ENCODE results near the gene ANKRD63. TPM values are rescaled to one million over a fixed set of nuclear protein-coding genes. Genes with fewer than 3 reads are reported as not detected.
A peak's percentile ranks its signal among the peaks of the same experiment; 100 is the strongest.

Gene ANKRD63
- total RNA-seq, 1 donor from 2014 or later, result 0.20 TPM

GRCh38 chr15:40313531-40314398, 30.9 kb upstream of the ANKRD63 start:
- DNase-seq (ENCODE audit: low read depth, low spot score), result peak; percentile 15

DNA sequence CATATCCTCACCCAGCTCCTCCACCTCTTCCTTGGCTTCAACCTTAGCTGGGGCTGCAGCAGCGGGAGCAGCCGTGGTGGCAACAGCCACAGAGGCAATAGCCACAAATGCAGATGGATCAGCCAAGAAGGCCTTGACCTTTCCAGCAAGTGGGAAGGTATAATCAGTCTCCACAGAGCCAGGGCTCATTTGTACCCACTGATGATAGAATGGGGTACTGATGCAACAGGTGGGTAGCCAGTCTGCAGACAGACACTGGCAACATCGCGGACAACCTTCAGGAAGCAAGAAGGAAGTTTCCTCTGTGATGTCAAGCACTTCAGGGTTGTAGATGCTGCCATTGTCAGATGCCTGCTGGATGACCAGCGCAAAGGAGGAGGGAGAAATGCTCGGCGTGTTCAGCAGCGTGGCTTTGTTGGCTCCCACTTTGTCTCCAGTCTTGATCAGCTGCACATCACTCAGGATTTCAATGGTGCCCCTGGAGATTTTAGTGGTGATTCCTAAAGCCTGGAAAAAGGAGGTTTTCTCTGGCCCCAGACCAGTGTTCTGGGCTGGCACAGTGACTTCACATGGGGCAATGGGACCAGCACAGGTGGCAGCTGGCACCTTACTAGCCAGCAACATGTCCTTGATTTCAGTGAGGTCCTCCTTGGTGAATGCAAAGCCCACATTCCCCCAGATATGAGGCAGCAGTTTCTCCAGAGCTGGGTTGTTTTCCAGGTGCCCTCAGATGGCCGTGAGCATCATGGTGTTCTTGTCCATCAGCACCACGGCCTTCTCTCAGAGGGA, 29.7 kb upstream of the ANKRD63 start:
- DNase-seq (ENCODE audit: low read depth, low spot score), result no peak

- DNase-seq (ENCODE audit: low read depth, low spot score), result no peak
These were observed 28.1 kb upstream of the ANKRD63 start for GRCh38 chr15:40310993-40311392.

- peak; percentile 15 for DNase-seq (ENCODE audit: low read depth, low spot score)
These were observed 27.4 kb upstream of the ANKRD63 start for GRCh38 chr15:40310001-40310959.

DNA sequence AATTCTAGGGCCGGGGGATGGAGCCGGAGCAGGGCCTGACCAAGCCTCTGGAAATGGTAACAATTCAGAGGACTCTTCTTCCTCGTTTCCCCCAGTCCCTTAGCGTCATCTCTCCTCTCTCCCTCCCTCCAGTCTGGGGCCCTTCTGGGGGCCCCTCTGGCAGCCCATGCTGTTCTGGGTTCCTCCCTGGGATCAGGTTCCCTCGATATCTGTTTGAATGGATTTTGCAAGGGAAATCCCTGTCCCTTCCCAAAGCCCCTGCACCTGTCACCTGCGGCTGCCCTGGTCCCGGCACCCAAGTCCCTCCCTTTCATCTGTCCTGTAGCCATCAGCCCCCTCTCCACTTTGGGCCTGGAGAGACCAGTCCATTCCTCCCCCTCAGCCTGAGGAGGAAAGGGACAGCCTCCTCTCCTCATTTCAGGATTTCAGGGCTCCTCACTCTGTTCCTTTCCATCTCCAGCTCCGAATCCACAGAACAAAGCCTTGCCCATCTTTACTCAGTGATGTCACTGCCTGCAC, 26.5 kb upstream of the ANKRD63 start:
- DNase-seq (ENCODE audit: low read depth, low spot score), result no peak

DNA sequence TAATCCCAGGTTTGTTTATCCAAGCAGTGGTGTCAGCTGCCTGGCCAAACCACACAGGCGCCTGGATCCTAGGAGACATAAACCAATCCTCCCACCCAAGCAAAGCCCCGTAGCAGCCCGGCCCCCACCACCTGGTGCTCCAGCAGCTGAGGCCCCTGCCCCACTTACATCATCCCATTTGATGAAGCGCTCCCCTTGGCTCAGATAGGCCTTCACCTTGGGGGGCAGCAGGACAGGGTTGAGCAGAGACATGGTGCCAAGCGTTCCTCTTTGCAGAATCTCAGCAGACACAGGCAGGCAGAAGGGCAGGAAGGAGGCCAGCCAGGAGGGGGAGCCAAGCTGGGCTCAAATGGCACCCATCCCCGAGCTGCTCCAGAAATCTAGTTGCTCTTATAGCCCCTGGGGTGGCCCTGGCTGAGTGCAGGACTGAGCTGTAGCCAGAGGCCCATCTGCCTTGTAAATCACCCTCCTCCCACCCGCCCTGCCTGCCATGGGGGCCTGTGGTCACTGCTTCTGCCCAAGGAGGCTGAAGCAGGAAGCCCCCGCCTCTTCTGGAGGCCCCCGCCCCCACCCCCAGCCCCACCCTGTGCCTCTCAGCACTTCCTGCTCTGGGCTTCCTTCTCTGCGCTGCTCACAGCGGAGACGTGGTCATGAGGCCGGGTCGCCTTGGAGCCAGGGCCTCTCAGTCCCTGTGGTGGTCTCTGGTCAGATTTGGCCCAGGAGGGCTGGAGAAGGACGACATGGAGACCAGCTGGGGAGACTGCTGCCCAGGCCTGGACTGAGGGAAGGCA, 24.8 kb upstream of the ANKRD63 start, which contains the start of gene PLCB2:
Gene PLCB2 (minus strand): TSS at position 515 of the 791 bp plus-strand sequence. CDS start 263 bp downstream, at position 252.
- DNase-seq (ENCODE audit: low read depth, low spot score), result no peak

DNA sequence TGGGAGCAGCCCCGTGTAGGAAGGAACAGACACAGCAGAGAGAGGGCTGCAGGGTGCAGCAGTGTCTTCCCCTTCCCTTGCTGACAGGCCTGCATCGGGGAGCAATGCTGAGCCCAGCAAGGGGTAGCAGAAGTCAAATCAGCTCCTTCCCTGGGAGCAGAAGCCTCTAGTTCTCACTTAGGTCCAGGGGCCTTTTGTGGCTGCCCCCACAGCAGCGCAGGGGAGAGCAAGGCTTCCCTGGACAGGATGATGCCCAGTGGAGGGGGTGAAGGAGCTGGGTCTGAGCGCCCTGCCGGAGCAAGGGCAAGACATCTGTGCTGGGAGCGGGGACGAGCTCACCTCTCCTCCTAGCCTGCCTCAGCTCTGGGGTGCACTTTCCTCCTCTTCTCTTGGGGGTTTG, 24.0 kb upstream of the ANKRD63 start:
- DNase-seq (ENCODE audit: low read depth, low spot score), result no peak

DNA sequence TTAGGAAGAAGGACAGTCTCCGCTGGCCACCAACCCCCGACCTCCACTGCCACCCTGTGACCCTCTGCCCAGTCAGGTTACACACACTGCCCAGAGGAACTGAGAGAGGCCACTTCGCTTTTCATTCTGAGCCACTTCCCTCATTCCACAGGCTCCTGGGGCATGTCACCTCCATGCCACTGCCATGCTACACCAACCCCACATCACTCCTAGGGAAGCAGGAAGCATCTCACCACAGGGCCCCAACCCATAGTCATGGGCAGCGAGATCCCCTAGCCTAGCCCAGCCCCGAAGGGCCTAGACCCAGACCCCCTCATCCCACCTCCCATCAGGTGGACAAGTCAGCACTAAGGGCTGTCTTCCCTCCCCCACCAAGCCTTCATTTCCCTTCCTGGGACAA, 23.5 kb upstream of the ANKRD63 start:
- no peak for DNase-seq (ENCODE audit: low read depth, low spot score)

DNA sequence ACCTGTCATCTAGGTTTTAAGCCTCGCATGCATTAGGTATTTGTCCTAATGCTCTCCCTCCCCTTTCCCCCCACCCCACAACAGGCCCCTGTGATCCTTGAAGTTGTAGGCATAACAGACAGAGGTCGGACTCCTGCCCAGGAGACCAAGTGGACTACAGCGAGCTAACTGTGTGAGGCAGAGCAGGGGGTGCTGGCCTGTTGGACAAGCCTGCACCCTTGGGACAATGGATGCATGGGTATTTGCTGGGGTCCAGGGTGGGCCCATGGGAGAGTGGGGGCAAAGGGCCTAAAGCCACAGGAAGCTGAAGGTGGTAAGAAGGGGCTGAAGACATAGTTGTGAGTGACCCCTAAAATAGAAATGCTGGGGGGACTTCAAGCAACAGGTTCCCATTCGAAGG, 22.4 kb upstream of the ANKRD63 start:
- no peak for DNase-seq (ENCODE audit: low read depth, low spot score)

- DNase-seq (ENCODE audit: low read depth, low spot score), result no peak
These were observed 20.7 kb upstream of the ANKRD63 start for GRCh38 chr15:40303576-40303975.

GRCh38 chr15:40302981-40303380, 20.1 kb upstream of the ANKRD63 start:
- no peak for DNase-seq (ENCODE audit: low read depth, low spot score)

- DNase-seq (ENCODE audit: low read depth, low spot score), result no peak
These were observed 19.5 kb upstream of the ANKRD63 start for GRCh38 chr15:40302288-40302886.

DNA sequence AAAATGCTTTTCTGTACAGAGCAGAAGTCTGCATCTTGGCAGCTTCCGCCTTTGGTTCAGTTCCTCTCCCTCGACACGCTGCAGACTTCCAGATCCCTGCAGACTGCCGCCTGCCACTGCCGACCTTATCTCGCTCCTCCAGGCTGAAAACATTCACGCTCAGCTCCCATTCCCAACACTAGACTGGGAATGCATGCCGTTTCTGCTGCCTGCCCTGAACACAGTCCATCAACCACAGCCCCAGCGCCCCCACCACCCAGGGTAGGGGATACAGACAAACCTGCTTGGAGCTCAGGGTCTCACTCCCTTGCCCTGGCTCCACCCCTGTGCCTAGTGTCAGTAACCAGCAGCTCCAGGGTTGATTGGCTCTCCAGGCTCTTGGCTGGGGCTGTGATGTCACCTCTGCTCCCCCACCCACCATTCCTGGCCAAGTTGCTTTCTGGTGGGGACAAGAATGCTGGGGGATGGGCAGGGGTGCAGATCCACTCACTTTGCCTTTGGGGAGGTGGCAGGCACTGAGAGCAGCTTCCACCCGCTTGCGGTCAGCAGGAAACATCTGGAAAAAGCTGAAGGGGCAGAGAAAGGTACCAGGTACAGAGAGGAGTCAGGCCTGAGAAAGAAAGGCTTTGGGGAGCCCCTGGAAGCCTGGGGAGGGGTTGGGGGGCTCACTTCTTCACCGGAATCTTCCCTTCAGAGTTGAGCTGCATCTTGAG, 18.8 kb upstream of the ANKRD63 start:
- no peak for DNase-seq (ENCODE audit: low read depth, low spot score)

GRCh38 chr15:40300771-40301170, 17.9 kb upstream of the ANKRD63 start:
- no peak for DNase-seq (ENCODE audit: low read depth, low spot score)

DNA sequence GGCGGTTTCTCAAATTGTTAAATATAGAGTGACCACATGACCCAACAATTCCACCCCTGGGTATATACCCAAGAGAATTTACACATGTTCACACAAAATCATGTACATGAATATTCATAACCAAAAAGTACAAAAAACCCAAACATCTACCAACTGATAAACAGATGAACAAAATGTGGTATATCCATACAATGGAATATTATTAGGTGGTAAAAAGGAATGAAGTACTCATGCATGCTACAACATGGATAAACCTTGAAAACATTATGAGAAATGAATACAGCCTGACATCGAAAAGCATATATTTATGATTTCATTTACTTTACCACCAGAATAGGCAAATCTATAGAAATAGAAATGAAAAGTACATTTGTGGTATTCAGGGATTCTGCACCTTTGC, 17.5 kb upstream of the ANKRD63 start:
- no peak for DNase-seq (ENCODE audit: low read depth, low spot score)

DNA sequence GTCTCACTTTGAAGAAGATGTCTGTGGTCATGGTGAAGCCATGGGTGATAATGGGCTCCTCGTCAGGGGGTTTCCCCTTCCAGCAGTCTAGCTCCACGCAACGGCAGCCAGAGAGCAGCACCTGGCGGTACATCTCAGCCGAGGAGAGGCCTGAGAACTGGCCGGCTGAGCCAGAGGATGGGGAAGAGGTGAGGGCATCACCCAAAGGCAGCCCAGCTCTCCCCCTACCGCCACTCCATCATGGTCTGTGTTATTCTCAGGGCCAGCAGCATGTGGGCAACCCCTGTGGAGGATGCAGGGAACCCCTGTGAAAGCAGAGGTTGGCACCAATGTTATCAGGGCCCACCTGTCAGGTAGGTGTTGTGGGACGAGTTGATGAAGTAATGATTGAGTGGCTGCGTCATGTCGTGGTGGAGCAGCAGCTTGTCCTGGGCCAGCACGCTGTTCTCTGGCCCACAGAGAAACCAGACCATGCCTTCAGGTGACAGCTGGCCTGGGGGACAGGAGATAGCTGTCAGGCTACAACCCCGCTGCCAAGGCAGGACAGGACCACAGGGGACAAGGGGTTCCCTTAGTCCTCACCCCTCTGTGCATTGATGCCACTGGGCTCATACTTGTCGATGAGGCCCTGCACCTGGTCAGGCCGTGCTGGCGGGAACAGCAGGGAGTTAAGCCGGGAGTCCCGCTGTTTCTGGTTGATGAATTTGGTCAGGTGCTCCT, 15.5 kb upstream of the ANKRD63 start:
- DNase-seq (ENCODE audit: low read depth, low spot score), result no peak

- no peak for DNase-seq (ENCODE audit: low read depth, low spot score)
These were observed 14.5 kb upstream of the ANKRD63 start for GRCh38 chr15:40297356-40297755.

DNA sequence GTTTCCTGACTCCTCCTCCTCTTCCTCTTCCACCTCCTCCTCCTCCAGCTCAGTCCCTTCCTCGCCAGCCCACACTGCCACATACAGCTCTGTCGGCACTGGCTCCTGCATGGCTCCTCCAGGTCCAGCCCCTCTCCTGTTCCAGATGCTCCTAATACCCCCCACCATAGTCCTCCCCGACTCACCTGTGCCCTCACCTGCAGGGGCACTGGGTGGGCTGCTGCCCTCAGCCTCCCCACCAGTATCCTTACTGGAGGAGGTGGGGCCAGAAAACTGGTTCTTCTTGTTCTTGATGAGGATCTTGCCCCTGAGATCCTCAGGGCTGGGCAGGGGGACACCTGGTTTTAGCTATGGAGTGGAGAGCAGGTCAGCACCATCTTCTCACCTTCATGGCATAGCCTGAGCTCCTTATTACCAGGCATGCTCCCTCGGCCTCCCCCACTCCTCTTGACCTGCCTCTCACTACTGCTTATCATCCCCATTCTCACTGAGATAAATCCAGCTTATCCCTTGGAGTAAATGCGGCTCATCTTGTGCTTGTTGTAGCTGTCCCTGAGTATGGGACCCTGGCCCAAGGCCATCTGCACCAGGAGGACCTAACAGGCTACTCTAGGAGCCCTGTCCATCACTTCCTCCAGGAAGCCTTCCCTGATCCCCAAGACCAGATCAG, 13.8 kb upstream of the ANKRD63 start:
- DNase-seq (ENCODE audit: low read depth, low spot score), result no peak
